ENCODE results near the gene CCDC97. TPM values are rescaled to one million over a fixed set of nuclear protein-coding genes. Genes with fewer than 3 reads are reported as not detected.

CCDC97 gene
- total RNA-seq, 1 donor from 2014 or later: 9.0 TPM

- no peak for DNase-seq (ENCODE audit: low spot score)
- no peak for ATAC-seq
These were observed 8.9 kb downstream of the CCDC97 start for GRCh38 chr19:41318696-41319499.

GRCh38 chr19:41319500-41320184 lies 9.7 kb downstream of the CCDC97 start:
- no peak for ATAC-seq
- no peak for DNase-seq (ENCODE audit: low spot score)

- DNase-seq (ENCODE audit: low spot score) (no peak), ATAC-seq (no peak)
These were observed 10.2 kb downstream of the CCDC97 start for GRCh38 chr19:41320185-41320518.

- ATAC-seq (no peak), DNase-seq (ENCODE audit: low spot score) (no peak)
These were observed 10.6 kb downstream of the CCDC97 start for GRCh38 chr19:41320568-41320967.

GRCh38 chr19:41321204-41321599 lies 11.2 kb downstream of the CCDC97 start:
- ATAC-seq (no peak), DNase-seq (ENCODE audit: low spot score) (no peak)

- ATAC-seq: peak; percentile 54
- DNase-seq (ENCODE audit: low spot score): no peak
These were observed 11.8 kb downstream of the CCDC97 start for GRCh38 chr19:41321600-41322270.

- no peak for ATAC-seq
- DNase-seq (ENCODE audit: low spot score): no peak
These were observed 12.5 kb downstream of the CCDC97 start for GRCh38 chr19:41322451-41322850.

- peak; percentile 44 for ATAC-seq
- no peak for DNase-seq (ENCODE audit: low spot score)
These were observed 13.1 kb downstream of the CCDC97 start for GRCh38 chr19:41323023-41323422.

- DNase-seq (ENCODE audit: low spot score) (no peak), ATAC-seq (no peak)
These were observed 13.6 kb downstream of the CCDC97 start for GRCh38 chr19:41323430-41324125.

- no peak for DNase-seq (ENCODE audit: low spot score)
- no peak for ATAC-seq
These were observed 14.3 kb downstream of the CCDC97 start for GRCh38 chr19:41324231-41324702.

GRCh38 chr19:41324921-41325639 lies 15.1 kb downstream of the CCDC97 start:
- DNase-seq (ENCODE audit: low spot score) (no peak), ATAC-seq (peak; percentile 39)

GRCh38 chr19:41325640-41325946 lies 15.6 kb downstream of the CCDC97 start:
- DNase-seq (ENCODE audit: low spot score): no peak
- ATAC-seq: no peak

GRCh38 chr19:41325947-41326706 lies 16.2 kb downstream of the CCDC97 start:
- ATAC-seq (no peak), DNase-seq (ENCODE audit: low spot score) (no peak)

GRCh38 chr19:41327076-41327575 lies 17.2 kb downstream of the CCDC97 start:
- DNase-seq (ENCODE audit: low spot score): no peak
- ATAC-seq: no peak

- no peak for DNase-seq (ENCODE audit: low spot score)
- ATAC-seq: peak; percentile 50
These were observed 17.7 kb downstream of the CCDC97 start for GRCh38 chr19:41327576-41328156.

- DNase-seq (ENCODE audit: low spot score) (no peak), ATAC-seq (no peak)
These were observed 18.3 kb downstream of the CCDC97 start for GRCh38 chr19:41328157-41328841.

- ATAC-seq (peak; percentile 5), DNase-seq (ENCODE audit: low spot score) (no peak)
These were observed 18.9 kb downstream of the CCDC97 start for GRCh38 chr19:41328842-41329225.

GRCh38 chr19:41330481-41330880 lies 20.5 kb downstream of the CCDC97 start:
- DNase-seq (ENCODE audit: low spot score): no peak
- no peak for ATAC-seq
